Kidney (tissue), 14 donors: ENCODE data around the gene MISP. TPM values are rescaled to one million over a fixed set of nuclear protein-coding genes. Genes with fewer than 3 reads are reported as not detected.
A peak's percentile ranks its signal among the peaks of the same experiment; 100 is the strongest.

Source experiments
- DNase-seq, 5 donors: peaks; one replicate each; pipeline ENCODE4 v3.0.0-alpha.2; 2013 to 2020
- FAIRE-seq: peaks from 2 replicates; lab custom pipeline; 2012; peaks lifted over from hg19 to GRCh38; lab: Jason Lieb, UNC
- H3K27ac ChIP-seq, 2 donors: one replicate each; pipeline ENCODE4 v1.7.0; 2013; ENCODE audit warnings: low read depth in 2 of 2, low read length in 2 of 2, inconsistent platforms in 1 of 2
- H3K27me3 ChIP-seq: one replicate; pipeline ENCODE4 v1.7.1; 2013; ENCODE audit warnings: low read length, inconsistent platforms; ENCODE audit not compliant: control insufficient read depth, insufficient read depth
- H3K36me3 ChIP-seq, 3 donors: one replicate each; pipeline versions ENCODE4 v1.7.0 to v1.7.1; 2013; ENCODE audit warnings: low read length in 3 of 3, control low read depth in 1 of 3, inconsistent platforms in 1 of 3; ENCODE audit not compliant: insufficient read depth in 3 of 3, control insufficient read depth in 2 of 3
- H3K4me1 ChIP-seq, 3 donors: one replicate each; pipeline versions ENCODE4 v1.7.0 to v1.7.1; 2013; ENCODE audit warnings: low read length in 3 of 3, inconsistent platforms in 1 of 3, low read depth in 1 of 3; ENCODE audit not compliant: control insufficient read depth in 2 of 3, insufficient read depth in 2 of 3
- H3K4me3 ChIP-seq, 3 donors: one replicate each; pipeline versions ENCODE4 v1.7.0 to v1.8.1; 2013; ENCODE audit warnings: low read length in 3 of 3, control low read depth in 1 of 3, inconsistent platforms in 1 of 3
- H3K9ac ChIP-seq, 3 donors: one replicate each; pipeline versions ENCODE4 v1.7.0 to v1.7.1; 2013; ENCODE audit warnings: low read length in 3 of 3, control low read depth in 1 of 3, inconsistent platforms in 1 of 3
- H3K9me3 ChIP-seq, 3 donors: one replicate each; pipeline versions ENCODE4 v1.7.0 to v1.7.1; 2013; ENCODE audit warnings: low read length in 3 of 3, control low read depth in 1 of 3, inconsistent platforms in 1 of 3; ENCODE audit not compliant: control insufficient read depth in 2 of 3, insufficient read depth in 1 of 3
- CTCF ChIP-seq: IDR thresholded peaks from 3 replicates; pipeline ENCODE4 v1.5.1; 2012; ENCODE audit warnings: mild to moderate bottlenecking, moderate library complexity, borderline replicate concordance; ENCODE audit not compliant: insufficient read depth; ENCODE audit errors: extremely low read depth
- intact Hi-C: fragments of 100-400 bp; cut with DNase I; formaldehyde crosslinking; loops from one replicate; pipeline ENCODE4 v1.11.1; 2022
- polyA plus RNA-seq: library from polyadenylated mRNA; stranded (reverse); fragments of 350-450 nt; fragmentation: Illumina TruSeq; extraction: RNeasy Lipid Tissue Mini Kit (QIAGEN cat#74804); gene quantifications from one replicate; pipeline ENCODE4 v1.2.3, GENCODE V29; 2014; ENCODE audit warnings: low read depth, low replicate concordance; ENCODE audit not compliant: insufficient read depth
- total RNA-seq: library from RNA; stranded (reverse); fragmentation: NEBNext Ultra II Directional; extraction: Animal tissue kit (Norgen Biotek cat#: 25700); gene quantifications from one replicate; pipeline ENCODE4 v1.2.1, GENCODE V29; 2021
- donor health status: control.
- donor health status: control.
- donor health status: control.
- donor health status: control.
- donor health status: control.
- donor health status: DM: yes; HTN: yes; CAD: no.
- donor health status: Normal renal cell carcinoma (clear cell type).

MISP gene
- total and polyA plus RNA-seq, 2 donors from 2014 or later, result 17.8 to 19.6 TPM

GRCh38 chr19:734716-735115, 16.2 kb upstream of the MISP start:
- H3K4me1 ChIP-seq, result peaks cover 0 to 7% (median 0%) of the 10 kb centered on the region in 3 donors
- peak overlapping the region in 1 of 2 donors; percentile 43 for H3K27ac ChIP-seq
- peak overlapping the region in 1 of 3 donors; percentile 29 for H3K4me3 ChIP-seq
- intact Hi-C loops, result no loop called here
- no peaks in the 10 kb centered on the region for H3K9me3 ChIP-seq
- TF ChIP-seq CTCF, result no peak
- FAIRE-seq (no peak), DNase-seq (peak in 1 of 5 donors; percentile 54)
- no peaks in the 10 kb centered on the region for H3K36me3 ChIP-seq
- no peak overlapping the region for H3K9ac ChIP-seq
- no peaks in the 10 kb centered on the region for H3K27me3 ChIP-seq

GRCh38 chr19:736125-736524, 14.8 kb upstream of the MISP start:
- no peaks in the 10 kb centered on the region for H3K27me3 ChIP-seq
- H3K36me3 ChIP-seq, result no peaks in the 10 kb centered on the region
- peaks cover 0 to 11% (median 0%) of the 10 kb centered on the region in 3 donors for H3K4me1 ChIP-seq
- DNase-seq (no peak), FAIRE-seq (no peak)
- H3K4me3 ChIP-seq, result peak overlapping the region in 1 of 3 donors; percentile 51
- intact Hi-C loops, result no loop called here
- H3K27ac ChIP-seq, result peak overlapping the region in 1 of 2 donors; percentile 32
- H3K9me3 ChIP-seq, result no peaks in the 10 kb centered on the region
- no peak for TF ChIP-seq CTCF
- peak overlapping the region in 1 of 3 donors; percentile 19 for H3K9ac ChIP-seq

- H3K27ac ChIP-seq, result no peak overlapping the region
- FAIRE-seq (no peak), DNase-seq (peak in 3 of 5 donors; percentile 55 to 78 (median 70))
- no peaks in the 10 kb centered on the region for H3K36me3 ChIP-seq
- TF ChIP-seq CTCF, result peak; percentile 45
- intact Hi-C loops, result no loop called here
- H3K4me3 ChIP-seq, result no peak overlapping the region
- peaks cover 0 to 11% (median 0%) of the 10 kb centered on the region in 3 donors for H3K4me1 ChIP-seq
- no peaks in the 10 kb centered on the region for H3K27me3 ChIP-seq
- no peaks in the 10 kb centered on the region for H3K9me3 ChIP-seq
- no peak overlapping the region for H3K9ac ChIP-seq
Observed at GRCh38 chr19:737591-738093, 13.3 kb upstream of the MISP start.
